Brain pericyte (primary cell): ENCODE measurements around the gene ADH5.
"Not testable (repeated sequence)": the region's sequence is repeated elsewhere in the genome, so short reads cannot be mapped to it uniquely, and the experiment has no call there.

Experiments
- DNase-seq: peaks from one replicate; pipeline ENCODE4 v3.0.0-alpha.2; 2012; ENCODE audit warnings: low read depth, low spot score

The ADH5 gene

DNA sequence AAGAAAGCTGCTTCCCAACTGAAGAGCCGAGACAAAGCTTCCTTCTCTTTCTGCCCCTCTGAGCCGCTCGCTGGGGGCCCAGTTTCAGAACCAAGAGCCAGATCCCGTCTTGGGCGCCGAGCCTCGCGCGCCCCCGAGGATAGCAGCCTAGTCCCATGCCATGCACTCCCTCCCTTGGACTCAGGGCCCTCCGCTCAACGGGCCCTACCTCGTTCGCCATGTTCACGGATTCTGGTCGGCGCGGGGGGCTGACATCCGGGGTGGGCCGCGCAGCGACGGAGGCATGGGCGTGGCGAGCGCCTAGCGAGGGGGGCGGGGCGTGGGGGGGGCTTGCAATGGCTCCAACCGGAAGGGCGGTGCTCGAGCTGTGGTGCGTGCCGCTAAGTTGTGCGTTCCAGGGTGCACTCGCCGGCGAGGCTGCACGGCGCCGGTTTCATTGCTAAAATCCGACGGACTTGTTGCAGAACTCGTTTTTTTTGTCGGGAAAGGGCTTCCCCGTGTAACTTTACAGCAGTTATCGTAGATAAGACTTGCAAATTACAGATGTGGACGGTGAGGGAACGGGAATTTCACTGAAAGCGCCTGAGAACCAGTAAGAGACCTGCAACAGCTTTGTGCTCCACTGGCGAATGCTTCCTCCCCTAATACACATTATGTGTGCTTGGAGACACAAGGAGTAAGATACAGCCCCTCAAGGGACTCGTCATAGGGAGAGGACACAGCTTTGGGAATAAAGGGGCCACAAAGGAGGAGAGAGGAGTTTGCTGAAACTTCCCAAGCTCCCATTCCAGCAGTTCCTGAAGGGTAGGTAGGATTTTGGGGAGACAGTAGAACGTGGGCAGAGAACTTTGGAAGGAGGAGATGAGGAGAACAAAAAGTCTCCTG, at the start of gene ADH5:
Gene ADH5 (minus strand): TSS at position 308 of the 885 bp plus-strand sequence. CDS start 88 bp downstream, at position 220.
- peak; percentile 32 for DNase-seq

DNA sequence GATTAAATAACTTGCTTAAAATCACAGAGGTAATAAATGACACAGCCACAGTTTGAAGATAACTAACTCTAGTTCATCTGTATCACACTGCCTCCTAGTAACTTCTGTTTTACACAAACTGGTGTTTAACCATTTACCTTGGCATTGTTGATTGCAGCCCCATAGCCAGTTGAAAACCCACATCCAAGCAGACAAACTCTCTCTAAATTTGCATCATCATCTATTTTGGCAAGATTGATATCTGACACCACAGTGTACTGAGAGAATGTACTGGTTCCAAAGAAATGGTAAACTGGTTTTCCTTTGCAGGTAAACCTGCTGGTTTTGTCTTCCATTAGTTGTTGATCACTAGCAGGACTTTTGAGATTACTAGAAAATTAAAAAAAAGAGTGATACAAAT, 47.7 kb upstream of the ADH5 start:
- no peak for DNase-seq

DNA sequence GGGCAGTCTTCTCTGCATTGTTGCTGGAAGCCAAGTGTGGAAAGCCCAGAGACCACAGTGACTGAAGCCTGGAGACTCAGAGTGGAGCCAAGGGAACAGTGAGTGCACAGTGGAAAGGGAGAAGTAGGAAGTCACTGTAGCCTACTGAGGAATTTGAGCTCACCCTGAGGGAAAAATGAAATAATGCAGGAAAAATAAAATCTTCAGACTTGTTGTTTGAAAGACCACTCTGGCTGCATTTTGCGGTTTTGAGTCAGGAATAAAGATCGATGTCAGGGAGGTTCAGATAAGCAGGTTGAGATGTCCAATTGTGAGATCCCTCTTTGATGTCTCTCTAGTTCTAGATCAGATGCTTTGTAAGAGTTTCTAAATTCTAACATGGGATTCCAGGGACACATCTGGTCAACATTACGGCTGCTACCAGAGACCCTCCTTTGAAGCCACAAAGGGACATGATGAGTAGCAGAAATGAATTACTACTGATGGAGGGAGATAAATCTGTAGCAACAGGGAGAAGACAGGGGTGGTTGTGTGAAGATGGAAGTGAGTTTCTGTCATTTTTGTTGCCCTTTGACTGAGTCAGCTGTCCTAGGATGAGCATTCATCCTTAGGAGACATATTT, 47.1 kb upstream of the ADH5 start:
- no peak for DNase-seq

DNA sequence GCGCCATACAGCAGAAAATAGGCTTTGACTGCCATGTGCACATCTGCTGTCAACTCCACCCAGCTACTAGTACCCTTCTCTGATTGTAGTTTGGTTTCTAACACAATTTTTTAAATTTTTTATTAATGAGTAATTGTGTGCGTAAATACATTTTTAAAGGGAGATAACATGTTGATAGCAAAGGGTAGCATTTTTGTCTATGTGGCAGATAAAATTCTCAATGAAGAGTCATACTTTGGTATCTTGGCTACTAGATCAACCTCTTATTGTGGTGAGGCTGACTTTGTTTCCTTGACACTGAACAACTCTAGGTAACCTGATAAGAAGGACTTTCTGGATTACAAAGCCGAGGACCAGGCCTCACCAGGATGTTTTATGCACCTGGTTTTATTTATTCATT, 46.0 kb upstream of the ADH5 start:
- DNase-seq = no peak

DNA sequence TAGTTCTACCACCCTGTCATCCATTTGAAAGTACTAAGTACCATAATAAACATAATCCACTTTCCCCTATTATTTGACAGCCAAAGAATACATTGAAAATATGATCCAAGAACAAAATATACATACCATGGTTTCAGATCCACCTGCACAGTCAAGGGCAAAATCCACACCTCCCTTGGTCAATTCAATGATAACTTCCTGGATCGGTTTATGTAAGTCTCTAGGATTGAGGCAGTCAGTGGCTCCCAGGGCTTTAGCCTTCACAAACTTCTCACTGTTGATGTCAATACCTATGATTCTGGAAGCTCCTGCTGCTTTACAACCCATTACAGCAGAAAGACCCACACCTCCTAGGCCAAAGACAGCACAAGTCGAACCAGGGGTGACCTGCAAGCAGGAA, 42.8 kb upstream of the ADH5 start:
- no peak for DNase-seq

DNA sequence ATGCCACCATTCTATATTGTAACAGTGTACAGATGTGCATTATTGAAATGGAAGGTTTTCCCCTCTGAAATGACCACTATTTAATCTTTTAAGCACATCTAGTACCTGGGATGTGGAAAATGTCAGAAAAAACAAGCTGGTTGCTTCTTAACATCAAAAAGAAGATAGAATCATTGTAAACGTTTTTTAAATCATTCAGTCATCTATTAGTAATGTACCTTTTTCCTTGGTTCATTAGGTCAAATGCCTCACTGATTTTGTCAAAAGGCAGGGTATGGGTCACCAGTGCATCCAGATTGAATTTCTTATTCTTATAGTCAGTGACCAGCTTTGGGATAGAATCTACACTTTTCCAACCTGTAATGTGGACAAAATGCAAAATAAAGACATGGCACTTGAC, 37.8 kb upstream of the ADH5 start:
- DNase-seq = no peak

DNA sequence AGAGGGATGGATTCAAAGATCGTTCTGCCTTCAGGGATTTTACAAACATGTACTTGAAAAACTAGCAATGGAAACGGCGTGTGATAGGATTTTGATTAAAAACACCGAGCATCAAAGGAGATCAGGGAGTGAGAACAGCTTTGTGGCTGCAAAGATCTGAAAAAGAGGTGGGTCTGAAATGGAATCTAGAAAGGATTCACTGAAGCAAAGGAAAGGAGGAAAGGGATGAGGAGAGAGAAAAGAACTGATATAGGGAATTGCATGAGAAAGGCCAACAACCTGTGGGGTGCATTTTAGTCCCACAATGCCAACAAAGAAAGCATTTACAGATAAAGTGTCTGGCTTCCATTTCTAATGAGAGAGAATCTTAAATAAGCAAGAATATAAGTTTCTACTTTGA, 32.4 kb upstream of the ADH5 start:
- DNase-seq = no peak

DNA sequence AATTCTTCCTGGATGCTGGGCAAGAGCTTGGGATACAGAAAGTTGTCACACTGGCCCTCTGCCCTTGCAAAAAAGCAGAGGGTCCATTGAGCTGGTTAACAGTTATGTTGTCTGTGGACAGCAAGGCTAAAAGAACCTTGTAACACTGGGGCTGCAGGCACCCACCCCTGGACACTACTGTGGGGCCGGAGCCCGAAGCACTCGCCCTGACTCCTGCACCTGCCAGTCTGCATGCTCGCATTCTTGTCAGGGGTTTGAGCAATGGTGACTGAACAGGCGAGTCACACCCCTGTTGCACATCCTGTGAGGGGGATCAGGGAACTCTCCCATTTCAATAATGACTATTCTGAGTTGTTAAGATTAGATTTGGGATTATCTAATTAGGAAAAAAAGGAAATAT, 31.9 kb upstream of the ADH5 start:
- no peak for DNase-seq

DNA sequence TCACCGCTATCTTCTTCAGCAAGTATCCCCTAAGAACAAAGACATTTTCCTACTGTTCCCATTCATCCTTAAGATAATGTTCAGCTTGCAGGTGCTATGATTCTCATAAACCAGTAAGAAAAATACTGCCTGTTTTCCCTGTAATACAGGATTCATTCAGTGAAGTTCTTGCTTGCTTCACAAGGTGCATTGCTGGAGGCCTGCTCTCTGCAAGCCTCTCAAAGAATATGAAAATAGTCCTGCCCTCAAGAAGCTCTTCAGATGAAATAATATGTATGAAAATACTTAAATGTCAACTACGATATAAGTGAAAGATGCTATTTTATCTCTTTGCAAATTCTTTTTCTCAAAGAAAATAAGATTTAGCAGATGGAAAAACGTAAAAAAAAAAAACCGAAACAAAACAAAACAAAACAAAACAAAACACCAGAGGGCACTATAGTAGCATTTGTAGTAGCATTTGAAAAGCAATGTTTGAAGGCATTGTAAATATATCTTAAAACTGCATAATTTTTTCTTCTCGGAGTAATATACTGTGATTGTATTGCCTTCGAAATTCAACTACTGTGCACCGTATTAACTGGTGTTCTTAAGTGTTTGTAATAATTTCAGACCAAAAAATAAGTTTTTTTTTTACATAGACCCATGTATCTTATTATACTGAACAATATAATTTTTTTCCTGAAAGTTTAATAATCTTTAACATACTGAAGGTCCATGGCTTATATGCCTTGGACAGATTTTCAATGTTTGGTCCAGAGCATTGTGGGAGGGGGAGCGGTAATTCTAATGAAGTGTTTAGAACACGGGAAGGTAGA, 29.5 kb upstream of the ADH5 start:
- no peak for DNase-seq

DNA sequence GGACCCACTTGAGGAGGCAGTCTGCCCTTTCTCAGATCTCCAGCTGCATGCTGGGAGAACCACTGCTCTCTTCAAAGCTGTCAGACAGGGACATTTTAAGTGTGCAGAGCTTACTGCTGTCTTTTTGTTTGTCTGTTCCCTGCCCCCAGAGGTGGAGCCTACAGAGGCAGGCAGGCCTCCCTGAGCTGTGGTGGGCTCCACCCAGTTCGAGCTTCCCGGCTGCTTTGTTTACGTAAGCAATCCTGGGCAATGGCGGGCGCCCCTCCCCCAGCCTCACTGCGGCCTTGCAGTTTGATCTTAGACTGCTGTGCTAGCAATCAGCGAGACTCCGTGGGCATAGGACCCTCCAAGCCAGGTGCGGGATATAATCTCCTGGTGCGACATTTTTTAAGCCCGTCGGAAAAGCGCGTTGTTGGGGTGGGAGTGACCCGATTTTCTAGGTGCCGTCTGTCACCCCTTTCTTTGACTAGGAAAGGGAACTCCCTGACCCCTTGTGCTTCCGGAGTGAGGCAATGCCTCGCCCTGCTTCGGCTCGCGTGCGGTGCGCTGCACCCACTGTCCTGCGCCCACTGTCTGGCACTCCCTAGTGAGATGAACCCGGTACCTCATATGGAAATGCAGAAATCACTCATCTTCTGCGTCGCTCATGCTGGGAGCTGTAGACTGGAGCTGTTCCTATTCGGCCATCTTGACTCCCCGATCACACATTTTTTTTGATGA, 28.7 kb upstream of the ADH5 start:
- DNase-seq = not testable (repeated sequence)

DNA sequence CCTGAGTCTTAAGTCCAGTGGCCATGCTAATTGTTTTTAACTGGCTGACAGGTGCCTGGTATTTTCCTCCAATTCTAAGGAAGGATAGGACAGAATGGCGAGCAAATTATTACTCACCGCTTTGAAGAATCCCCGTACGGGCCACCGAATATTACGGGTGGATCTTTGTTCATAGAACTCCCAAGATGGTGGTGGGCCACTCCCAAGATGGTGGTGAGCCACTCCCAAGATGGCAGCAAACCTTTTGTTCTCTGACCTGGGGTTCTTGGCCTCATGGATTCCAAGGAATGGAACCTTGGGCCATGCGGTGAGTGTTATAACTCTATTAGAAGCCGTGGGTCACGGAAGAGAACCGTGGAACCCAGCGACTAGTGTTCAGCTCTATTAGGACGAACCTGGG, 20.7 kb upstream of the ADH5 start:
- not testable (repeated sequence) for DNase-seq

DNA sequence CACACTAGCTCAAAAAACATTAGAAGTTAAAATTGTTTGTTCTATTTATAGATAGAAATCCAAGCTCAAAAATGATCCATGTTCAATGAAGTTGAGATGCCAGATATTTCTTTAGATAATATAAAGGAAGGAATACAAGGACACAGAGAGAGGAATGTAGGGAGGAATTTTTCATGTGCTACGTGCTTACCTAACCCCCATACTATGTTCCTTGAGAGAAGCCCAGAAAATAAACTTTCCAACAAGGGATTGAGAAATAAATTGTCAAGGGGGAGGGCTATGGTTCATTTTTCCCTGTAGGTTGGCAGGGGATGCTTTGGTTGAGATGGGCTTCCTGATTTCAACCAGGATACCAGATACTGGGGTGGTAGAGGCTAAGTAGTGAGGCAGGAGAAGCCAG, 15.6 kb upstream of the ADH5 start:
- DNase-seq = no peak

DNA sequence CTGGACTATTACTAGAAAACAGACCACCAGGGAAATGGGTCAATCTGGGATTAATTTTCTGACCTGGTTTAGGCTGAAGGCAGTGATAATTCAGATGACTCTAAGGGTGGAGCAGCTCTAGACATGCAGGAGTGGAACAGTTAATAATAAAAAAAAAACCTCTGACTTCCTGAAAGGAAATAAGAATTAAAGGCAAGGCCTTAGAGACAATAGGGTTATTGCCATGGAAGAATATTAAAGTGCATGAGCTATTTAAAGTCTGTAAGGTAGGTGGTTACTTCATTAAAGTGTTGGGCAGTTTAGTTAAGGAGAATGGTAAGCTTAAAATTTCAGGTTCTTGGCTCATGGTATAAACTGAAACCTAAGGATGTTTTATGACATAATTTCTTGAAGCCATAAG, 14.6 kb upstream of the ADH5 start:
- DNase-seq = no peak

DNA sequence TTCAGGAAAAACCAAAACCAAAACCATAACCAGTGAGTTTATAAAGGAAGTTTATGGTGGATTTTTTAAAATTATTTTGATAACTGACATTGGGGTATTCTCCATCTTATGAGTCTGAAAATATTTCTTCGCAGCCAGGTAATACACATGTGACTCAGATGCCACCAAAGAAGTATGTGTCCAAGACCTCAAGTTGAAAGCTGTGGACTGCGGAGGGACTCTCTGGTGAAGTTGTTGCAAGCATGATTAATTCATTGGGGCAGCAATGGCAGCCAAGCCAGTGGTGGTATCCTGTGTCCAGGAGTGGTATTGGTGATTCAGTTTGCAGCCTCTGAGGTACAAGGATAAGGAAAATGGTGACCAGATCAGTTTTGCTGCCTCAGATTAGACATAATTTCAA, 14.0 kb upstream of the ADH5 start:
- no peak for DNase-seq

DNA sequence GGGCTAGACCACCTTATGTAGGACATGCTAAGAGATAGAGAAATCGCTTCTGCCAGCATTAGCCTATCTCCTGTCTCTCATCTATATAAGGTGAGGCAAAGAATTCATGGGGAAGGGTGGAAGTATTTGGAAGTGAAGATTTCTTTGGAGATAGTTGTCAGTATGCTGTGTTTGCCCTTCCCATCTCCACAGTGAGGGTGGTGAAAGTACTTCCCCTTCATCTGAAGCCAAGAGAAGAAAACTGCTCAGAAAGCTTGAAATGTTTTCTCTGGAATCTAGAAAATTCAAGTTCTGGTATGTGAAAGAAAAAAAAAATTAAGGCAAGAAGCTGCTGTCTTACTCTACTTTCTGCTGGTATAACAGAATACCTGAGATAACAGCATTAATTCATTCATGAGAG, 12.3 kb upstream of the ADH5 start:
- DNase-seq = no peak

DNA sequence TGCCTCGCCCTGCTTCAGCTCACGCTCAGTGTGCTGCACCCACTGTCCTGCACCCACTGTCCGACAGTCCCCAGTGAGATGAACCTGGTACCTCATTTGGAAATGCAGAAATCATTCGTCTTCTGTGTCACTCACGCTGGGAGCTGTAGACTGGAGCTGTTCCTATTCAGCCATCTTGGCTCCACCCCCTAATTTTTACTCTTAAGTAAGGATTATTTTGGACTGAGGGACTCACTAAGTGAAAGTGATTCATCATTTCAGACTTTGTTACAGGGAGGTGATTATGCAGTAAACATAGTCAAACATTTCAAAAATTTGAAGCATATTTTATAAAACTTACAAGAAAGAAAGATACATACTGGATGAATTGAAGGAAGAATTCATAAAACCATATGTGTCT, 11.2 kb upstream of the ADH5 start:
- not testable (repeated sequence) for DNase-seq

DNA sequence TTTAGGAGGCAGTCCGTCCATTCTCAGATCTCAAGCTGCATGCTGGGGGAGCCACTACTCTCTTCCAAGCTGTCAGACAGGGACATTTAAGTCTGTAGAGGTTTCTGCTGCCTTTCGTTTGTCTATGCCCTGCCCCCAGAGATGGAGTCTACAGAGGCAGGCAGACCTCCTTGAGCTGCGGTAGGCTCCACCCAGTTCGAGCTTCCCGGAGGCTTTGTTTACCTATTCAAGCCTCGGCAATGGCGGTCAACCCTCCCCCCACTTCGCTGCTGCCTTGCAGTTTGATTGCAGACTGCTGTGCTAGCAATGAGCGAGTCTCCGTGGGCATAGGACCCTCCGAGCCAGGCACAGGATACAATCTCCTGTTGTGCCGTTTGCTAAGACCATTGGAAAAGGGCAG, 10.7 kb upstream of the ADH5 start:
- DNase-seq = no peak

DNA sequence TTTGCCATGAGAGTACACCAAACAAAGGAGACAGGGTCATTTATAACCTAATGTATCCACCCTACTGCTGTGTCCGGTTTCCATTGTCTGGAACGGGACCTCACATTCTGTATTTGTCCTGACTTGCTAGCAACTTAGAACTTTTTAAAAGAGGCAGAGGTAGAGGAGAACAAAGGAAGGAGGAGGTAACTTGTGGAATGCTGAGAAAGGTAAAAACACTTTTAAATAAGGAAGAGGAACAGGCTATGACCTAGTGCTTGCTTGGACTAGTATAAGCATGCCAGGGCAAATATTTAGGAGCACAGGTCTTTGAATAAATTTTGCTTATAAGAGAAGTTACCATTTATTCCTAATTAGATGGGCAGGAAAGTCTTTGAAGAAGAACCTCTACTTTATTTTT, 3.3 kb upstream of the ADH5 start:
- DNase-seq = not testable (repeated sequence)

DNA sequence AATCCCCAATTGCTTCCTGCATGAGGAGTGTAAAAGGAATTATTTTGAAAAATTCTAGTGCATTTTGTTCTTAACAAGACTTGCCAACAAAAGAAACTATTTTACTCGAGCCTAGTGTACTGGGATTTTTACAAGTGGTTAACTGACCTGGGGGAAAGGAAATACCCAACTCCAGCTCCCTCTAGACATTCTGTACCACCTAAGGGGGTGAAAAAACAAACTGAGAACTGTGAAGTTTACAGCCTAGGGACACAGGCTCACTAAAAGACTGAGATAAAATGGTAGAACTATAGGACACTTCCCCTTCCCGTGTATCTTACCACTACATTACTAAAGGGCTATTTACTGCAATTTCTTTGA, 2.6 kb upstream of the ADH5 start:
- no peak for DNase-seq

DNA sequence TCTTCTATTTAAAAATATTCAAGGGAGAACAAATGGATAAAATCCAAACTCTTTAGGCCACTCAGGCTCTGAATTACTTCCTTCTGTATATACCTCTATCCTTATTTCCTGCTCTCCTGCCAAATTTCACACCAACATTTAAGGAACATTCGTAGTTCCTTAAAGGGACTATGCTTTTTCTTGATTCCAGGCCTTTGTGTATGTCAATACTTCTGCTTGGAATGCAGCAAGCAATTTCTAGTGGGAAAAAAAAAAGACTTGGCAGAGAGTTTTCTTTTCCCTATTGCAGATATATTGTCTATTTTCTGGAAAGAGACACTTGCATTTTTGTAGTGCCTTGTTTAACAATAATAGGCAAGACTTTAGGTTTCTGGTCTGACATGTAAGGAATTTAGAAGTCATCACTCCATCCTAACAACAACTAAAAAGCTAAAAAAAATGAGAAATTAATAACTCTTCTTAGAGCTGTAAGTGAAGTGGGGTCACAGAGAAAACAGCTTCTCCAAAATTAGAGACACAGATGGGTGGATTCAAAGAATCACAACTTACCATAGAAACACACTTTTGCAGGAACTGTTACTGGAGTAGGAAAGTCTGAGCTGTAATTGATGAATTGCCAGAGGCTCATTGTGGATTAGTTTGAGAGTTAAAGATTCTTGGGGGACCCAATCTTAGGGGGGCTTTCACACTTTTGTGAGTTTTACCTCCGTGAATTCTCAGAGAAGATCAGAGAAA, 2.1 kb upstream of the ADH5 start:
- DNase-seq = no peak

DNA sequence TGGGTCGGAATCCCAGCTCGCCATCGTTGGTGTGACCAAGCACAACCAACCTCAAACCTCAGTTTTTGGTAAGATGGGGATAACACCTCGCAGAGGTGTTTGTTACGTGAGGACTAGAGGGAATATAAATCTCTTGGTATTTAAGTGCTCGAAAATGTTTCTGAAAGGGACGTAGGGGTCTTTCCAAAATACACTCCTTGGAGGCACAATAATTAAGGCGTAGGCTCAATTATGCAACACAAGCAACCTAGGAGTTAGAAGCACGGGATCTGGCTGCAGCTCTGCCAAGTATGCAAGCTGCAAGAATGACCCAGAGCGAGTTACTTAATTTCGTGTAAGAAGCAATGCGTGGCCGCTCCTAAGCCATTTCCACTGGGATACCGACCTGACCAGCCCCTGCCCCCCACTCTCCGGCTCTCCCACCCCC, 552 bp downstream of the ADH5 start:
- DNase-seq = peak; percentile 6
